Naive thymus-derived CD4-positive, alpha-beta T cell (primary cell): Measurements from ENCODE around the gene GJB5. TPM values are rescaled to one million over a fixed set of nuclear protein-coding genes. Genes with fewer than 3 reads are reported as not detected.

Source experiments
- ATAC-seq: fragments of 150-1000 bp; cut with Tn5 transposase; 2 replicates; pipeline ENCODE4 v1.10.0; 2021; ENCODE audit warnings: mild to moderate bottlenecking, moderate library complexity
- CTCF ChIA-PET: fragments of 350-600 bp; sonication (Branson Sonifier 250); formaldehyde crosslinking; loops from one replicate; lab custom pipeline; 2021; ENCODE audit warnings: antibody characterized with exemption; lab: Charles Lee
- POLR2A ChIA-PET: fragments of 350-600 bp; sonication (Branson Sonifier 250); formaldehyde crosslinking; loops from one replicate; lab custom pipeline; 2021; ENCODE audit warnings: antibody characterized with exemption, inconsistent platforms; lab: Charles Lee
- DNase-seq, 9 donors: peaks; one replicate each; pipeline versions ENCODE4 v3.0.0 to v3.0.0-alpha.2; 2020 to 2022; ENCODE audit warnings: mixed read lengths in 1 of 9
- H3K27ac ChIP-seq: one replicate; pipeline ENCODE4 v1.7.0; 2013; ENCODE audit warnings: mild to moderate bottlenecking, low read depth, low read length, moderate library complexity
- H3K27me3 ChIP-seq, 2 donors: one replicate each; pipeline ENCODE4 v1.7.0; 2013; ENCODE audit warnings: low read length in 2 of 2, mild to moderate bottlenecking in 2 of 2, moderate library complexity in 2 of 2; ENCODE audit not compliant: control insufficient read depth in 2 of 2, insufficient read depth in 2 of 2
- H3K36me3 ChIP-seq, 3 experiments: 1 replicate in 2 of 3; 2 replicates in 1 of 3; pipeline ENCODE4 v1.7.0; 2013; ENCODE audit warnings: low read length in 3 of 3, mild to moderate bottlenecking in 3 of 3, moderate library complexity in 1 of 3; ENCODE audit not compliant: insufficient read depth in 3 of 3, control insufficient read depth in 2 of 3
- H3K4me1 ChIP-seq, 2 donors: one replicate each; pipeline ENCODE4 v1.7.0; 2013; ENCODE audit warnings: low read length in 2 of 2, mild to moderate bottlenecking in 2 of 2, moderate library complexity in 1 of 2; ENCODE audit not compliant: control insufficient read depth in 2 of 2, insufficient read depth in 2 of 2
- H3K4me3 ChIP-seq: 2 replicates; pipeline ENCODE4 v1.7.0; 2013; ENCODE audit warnings: mild to moderate bottlenecking, low read length
- H3K9me3 ChIP-seq, 3 experiments: 1 replicate in 2 of 3; 2 replicates in 1 of 3; pipeline ENCODE4 v1.7.0; 2013; ENCODE audit warnings: low read length in 3 of 3; ENCODE audit not compliant: control insufficient read depth in 2 of 3
- H3K27ac Mint-ChIP-seq, 9 donors: one replicate each; pipeline ENCODE4 v1.8.0; 2020 to 2022; ENCODE audit warnings: mixed read lengths in 9 of 9, mild to moderate bottlenecking in 8 of 9, moderate library complexity in 5 of 9, inconsistent platforms in 2 of 9
- H3K27me3 Mint-ChIP-seq, 5 donors: one replicate each; pipeline ENCODE4 v1.8.0; 2021 to 2022; ENCODE audit warnings: mixed read lengths in 5 of 5, mild to moderate bottlenecking in 1 of 5
- H3K36me3 Mint-ChIP-seq, 5 donors: one replicate each; pipeline ENCODE4 v1.8.0; 2020 to 2022; ENCODE audit warnings: mixed read lengths in 5 of 5, mild to moderate bottlenecking in 3 of 5, inconsistent platforms in 1 of 5
- H3K4me1 Mint-ChIP-seq, 7 donors: one replicate each; pipeline ENCODE4 v1.8.0; 2020 to 2022; ENCODE audit warnings: mixed read lengths in 7 of 7, mild to moderate bottlenecking in 3 of 7, inconsistent platforms in 1 of 7
- H3K4me3 Mint-ChIP-seq, 10 donors: one replicate each; pipeline ENCODE4 v1.8.0; 2020 to 2022; ENCODE audit warnings: mild to moderate bottlenecking in 10 of 10, mixed read lengths in 10 of 10, moderate library complexity in 6 of 10, inconsistent platforms in 2 of 10
- H3K9me3 Mint-ChIP-seq, 11 donors: one replicate each; pipeline ENCODE4 v1.8.0; 2020 to 2022; ENCODE audit warnings: mixed read lengths in 11 of 11, mild to moderate bottlenecking in 4 of 11, inconsistent platforms in 1 of 11, moderate library complexity in 1 of 11
- intact Hi-C, 2 donors: fragments of 100-400 bp; cut with micrococcal nuclease; formaldehyde crosslinking; loops; one replicate each; pipeline ENCODE4 v1.15.1; 2023
- polyA plus RNA-seq, 2 donors: library from polyadenylated mRNA; unstranded; fragments of 300-500 nt; fragmentation: Illumina TruSeq; gene quantifications; one replicate each; pipeline ENCODE4 v1.2.3, GENCODE V29; 2021
- total RNA-seq, 6 experiments: library from RNA in 5 of 6; stranded (reverse) in 5 of 6; gene quantifications; 1 replicate in 5 of 6; 2 replicates in 1 of 6; pipeline ENCODE4 v1.2.3 and lab custom pipeline; 2021 to 2026

Gene GJB5
- total and polyA plus RNA-seq, 7 experiments from 2014 or later, result not detected

- no peaks in the 10 kb centered on the region for H3K9me3 Mint-ChIP-seq
- no peak for ATAC-seq
- H3K36me3 Mint-ChIP-seq, result no peaks in the 10 kb centered on the region
- DNase-seq, result no peak
- H3K27ac ChIP-seq, result no peak within 1 kb of the TSS
- H3K4me1 Mint-ChIP-seq, result no peaks in the 10 kb centered on the region
- no peaks in the 10 kb centered on the region for H3K27me3 ChIP-seq
- H3K4me1 ChIP-seq, result no peaks in the 10 kb centered on the region
- H3K4me3 Mint-ChIP-seq, result no peak within 1 kb of the TSS
- peaks cover 0 to 17% (median 4%) of the 10 kb centered on the region in 5 donors for H3K27me3 Mint-ChIP-seq
- CTCF ChIA-PET, result interaction anchor here (0.7 kb wide), 1 partner anchor 16 kb away, joined by 3 read pairs; no protein-coding TSS in a partner anchor
- H3K4me3 ChIP-seq, result no peak within 1 kb of the TSS
- H3K36me3 ChIP-seq, result no peaks in the 10 kb centered on the region
- intact Hi-C loops, result no loop called here
- H3K27ac Mint-ChIP-seq, result no peak within 1 kb of the TSS
- no peaks in the 10 kb centered on the region for H3K9me3 ChIP-seq
- POLR2A ChIA-PET, result no interaction called here
Measured at GRCh38 chr1:34759503-34760357, 4.9 kb downstream of the GJB5 start, which contains the start of gene GJB4. TSS of gene GJB4 (plus strand) at chr1:34759740. CDS start at chr1:34761255, 1,515 bp downstream.

- Histone ChIP-seq H3K4me3 (no peak overlapping the region), H3K27ac (no peak overlapping the region), H3K36me3 (no peaks in the 10 kb centered on the region), H3K4me1 (no peaks in the 10 kb centered on the region), H3K9me3 (no peaks in the 10 kb centered on the region), H3K27me3 (no peaks in the 10 kb centered on the region)
- intact Hi-C loops, result no loop called here
- CTCF ChIA-PET, result no interaction called here
- H3K9me3 Mint-ChIP-seq, result no peaks in the 10 kb centered on the region
- no peak overlapping the region for H3K27ac Mint-ChIP-seq
- no peaks in the 10 kb centered on the region for H3K36me3 Mint-ChIP-seq
- ATAC-seq, result no peak
- H3K27me3 Mint-ChIP-seq, result peaks cover 0 to 17% (median 4%) of the 10 kb centered on the region in 5 donors
- POLR2A ChIA-PET, result no interaction called here
- H3K4me3 Mint-ChIP-seq, result no peak overlapping the region
- H3K4me1 Mint-ChIP-seq, result no peaks in the 10 kb centered on the region
- DNase-seq, result no peak
Measured at GRCh38 chr1:34761176-34761761, 6.4 kb downstream of the GJB5 start.

- Histone ChIP-seq H3K4me1 (no peaks in the 10 kb centered on the region), H3K4me3 (no peak overlapping the region), H3K27ac (no peak overlapping the region), H3K27me3 (no peaks in the 10 kb centered on the region), H3K36me3 (no peaks in the 10 kb centered on the region), H3K9me3 (no peaks in the 10 kb centered on the region)
- Mint-ChIP-seq H3K27me3 (peaks cover 0 to 17% (median 4%) of the 10 kb centered on the region in 5 donors), H3K27ac (no peak overlapping the region), H3K9me3 (no peaks in the 10 kb centered on the region), H3K36me3 (no peaks in the 10 kb centered on the region), H3K4me1 (no peaks in the 10 kb centered on the region), H3K4me3 (no peak overlapping the region)
- POLR2A ChIA-PET, result no interaction called here
- no peak for ATAC-seq
- CTCF ChIA-PET, result no interaction called here
- intact Hi-C loops, result no loop called here
- no peak for DNase-seq
Measured at GRCh38 chr1:34761776-34762307, 7.0 kb downstream of the GJB5 start.

GRCh38 chr1:34762474-34763141 lies 7.8 kb downstream of the GJB5 start:
- H3K4me3 Mint-ChIP-seq, result no peak overlapping the region
- no peaks in the 10 kb centered on the region for H3K4me1 Mint-ChIP-seq
- Histone ChIP-seq H3K36me3 (no peaks in the 10 kb centered on the region), H3K27me3 (no peaks in the 10 kb centered on the region), H3K4me1 (no peaks in the 10 kb centered on the region), H3K27ac (no peak overlapping the region), H3K4me3 (no peak overlapping the region), H3K9me3 (no peaks in the 10 kb centered on the region)
- H3K9me3 Mint-ChIP-seq, result no peaks in the 10 kb centered on the region
- no peak overlapping the region for H3K27ac Mint-ChIP-seq
- intact Hi-C loops, result no loop called here
- ATAC-seq (no peak), DNase-seq (no peak)
- peaks cover 0 to 17% (median 4%) of the 10 kb centered on the region in 5 donors for H3K27me3 Mint-ChIP-seq
- ChIA-PET POLR2A (no interaction called here), CTCF (no interaction called here)
- H3K36me3 Mint-ChIP-seq, result no peaks in the 10 kb centered on the region

GRCh38 chr1:34763142-34763781 lies 8.4 kb downstream of the GJB5 start:
- H3K9me3 Mint-ChIP-seq, result no peaks in the 10 kb centered on the region
- no peak overlapping the region for H3K4me3 Mint-ChIP-seq
- H3K4me1 Mint-ChIP-seq, result no peaks in the 10 kb centered on the region
- no peak overlapping the region for H3K27ac ChIP-seq
- no peak overlapping the region for H3K4me3 ChIP-seq
- no peaks in the 10 kb centered on the region for H3K27me3 ChIP-seq
- no peaks in the 10 kb centered on the region for H3K4me1 ChIP-seq
- CTCF ChIA-PET, result no interaction called here
- POLR2A ChIA-PET, result no interaction called here
- H3K27ac Mint-ChIP-seq, result no peak overlapping the region
- intact Hi-C loops, result no loop called here
- no peaks in the 10 kb centered on the region for H3K36me3 ChIP-seq
- H3K9me3 ChIP-seq, result no peaks in the 10 kb centered on the region
- peaks cover 0 to 13% (median 4%) of the 10 kb centered on the region in 5 donors for H3K27me3 Mint-ChIP-seq
- DNase-seq (no peak), ATAC-seq (no peak)
- no peaks in the 10 kb centered on the region for H3K36me3 Mint-ChIP-seq

- ChIA-PET CTCF (no interaction called here), POLR2A (no interaction called here)
- intact Hi-C loops, result no loop called here
- Mint-ChIP-seq H3K27me3 (peaks cover 0 to under 1% (median 0%) of the 10 kb centered on the region in 5 donors), H3K36me3 (no peaks in the 10 kb centered on the region), H3K4me3 (no peak overlapping the region), H3K4me1 (no peaks in the 10 kb centered on the region), H3K9me3 (no peaks in the 10 kb centered on the region), H3K27ac (no peak overlapping the region)
- H3K27ac ChIP-seq, result no peak overlapping the region
- H3K9me3 ChIP-seq, result no peaks in the 10 kb centered on the region
- H3K36me3 ChIP-seq, result no peaks in the 10 kb centered on the region
- no peaks in the 10 kb centered on the region for H3K27me3 ChIP-seq
- no peak for DNase-seq
- H3K4me3 ChIP-seq, result no peak overlapping the region
- no peak for ATAC-seq
- no peaks in the 10 kb centered on the region for H3K4me1 ChIP-seq
Measured at GRCh38 chr1:34768856-34769255, 14.0 kb downstream of the GJB5 start.
